T-helper 2 cell treated with Interferon-gamma antibody and Interleukin-4, amounts not matched to agents 5 μg/mL and 100 μg/mL, for 36 hours (primary cell): ENCODE results near the gene TOR1AIP2.
A peak's percentile ranks its signal among the peaks of the same experiment; 100 is the strongest.

Source experiments
- DNase-seq: peaks from one replicate; pipeline ENCODE4 v3.0.0; 2021; ENCODE audit warnings: low spot score
- H3K27ac Mint-ChIP-seq: one replicate; pipeline ENCODE4 v1.8.0; 2021; ENCODE audit warnings: mild to moderate bottlenecking, mixed read lengths
- H3K27me3 Mint-ChIP-seq: one replicate; pipeline ENCODE4 v1.8.0; 2021; ENCODE audit warnings: low read depth, mixed read lengths
- H3K36me3 Mint-ChIP-seq: one replicate; pipeline ENCODE4 v1.8.0; 2021; ENCODE audit warnings: low read depth, mixed read lengths
- H3K4me1 Mint-ChIP-seq: one replicate; pipeline ENCODE4 v1.8.0; 2021; ENCODE audit warnings: low read depth, mixed read lengths
- H3K4me3 Mint-ChIP-seq: one replicate; pipeline ENCODE4 v1.8.0; 2022; ENCODE audit warnings: mild to moderate bottlenecking, moderate library complexity, mixed read lengths
- H3K9me3 Mint-ChIP-seq: one replicate; pipeline ENCODE4 v1.8.0; 2021; ENCODE audit warnings: mixed read lengths

Gene TOR1AIP2

DNA sequence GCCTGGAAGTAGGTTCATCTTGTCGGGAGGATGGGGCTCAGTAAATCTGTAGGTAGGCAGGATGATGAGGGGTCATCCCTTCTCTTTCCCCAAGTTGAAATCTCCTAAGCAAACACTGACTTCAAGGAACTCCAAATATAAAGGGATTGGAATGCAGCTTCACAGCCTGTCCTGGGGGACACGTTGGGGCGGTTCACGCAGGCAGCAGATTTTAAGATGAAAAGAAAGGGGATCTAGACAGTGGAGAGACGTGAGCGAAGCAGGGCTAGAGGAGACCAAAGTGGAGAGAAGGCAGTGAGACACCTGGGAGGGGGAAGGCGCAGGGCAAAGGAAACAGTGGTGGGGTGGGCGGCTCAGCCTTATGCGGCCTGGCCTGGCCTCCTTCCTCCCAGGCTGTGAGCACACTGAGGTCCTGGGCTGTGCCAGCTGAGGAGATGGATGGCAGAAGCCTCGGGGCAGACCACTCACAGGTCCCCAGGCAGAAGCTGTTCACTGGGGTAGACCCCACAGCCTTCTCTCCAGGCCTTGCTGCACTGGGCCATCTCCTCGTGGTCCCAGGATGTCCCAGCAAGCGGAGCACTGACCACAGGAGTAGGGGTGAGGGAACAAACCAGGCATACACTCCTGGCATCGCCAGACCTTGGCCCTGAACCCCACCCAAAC lies 51.7 kb downstream of the TOR1AIP2 start:
- Mint-ChIP-seq H3K27me3 (no peaks in the 10 kb centered on the region), H3K4me1 (peaks cover 5% of the 10 kb centered on the region), H3K4me3 (no peak overlapping the region), H3K27ac (no peak overlapping the region), H3K9me3 (no peaks in the 10 kb centered on the region), H3K36me3 (no peaks in the 10 kb centered on the region)
- DNase-seq = no peak

DNA sequence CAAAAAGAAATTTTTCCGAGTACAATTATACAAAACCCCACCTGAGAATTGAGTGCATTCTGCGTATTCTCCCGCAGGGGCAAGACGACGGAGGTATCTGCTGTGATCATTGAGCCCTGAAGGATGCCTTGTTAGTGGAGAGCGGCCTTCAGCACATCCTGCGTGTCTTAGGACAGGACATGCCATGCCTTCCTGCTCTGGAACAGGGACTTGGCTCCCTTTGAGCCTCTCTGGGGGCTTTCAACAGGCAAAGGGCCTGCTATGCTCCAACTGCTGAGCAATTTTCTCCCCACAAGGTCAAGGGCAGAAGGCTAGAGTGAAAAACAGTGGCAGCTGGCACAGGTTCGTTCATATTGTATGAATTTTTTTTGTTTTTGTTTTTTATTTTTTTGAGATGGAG lies 52.4 kb downstream of the TOR1AIP2 start:
- H3K9me3 Mint-ChIP-seq = no peaks in the 10 kb centered on the region
- no peaks in the 10 kb centered on the region for H3K36me3 Mint-ChIP-seq

DNA sequence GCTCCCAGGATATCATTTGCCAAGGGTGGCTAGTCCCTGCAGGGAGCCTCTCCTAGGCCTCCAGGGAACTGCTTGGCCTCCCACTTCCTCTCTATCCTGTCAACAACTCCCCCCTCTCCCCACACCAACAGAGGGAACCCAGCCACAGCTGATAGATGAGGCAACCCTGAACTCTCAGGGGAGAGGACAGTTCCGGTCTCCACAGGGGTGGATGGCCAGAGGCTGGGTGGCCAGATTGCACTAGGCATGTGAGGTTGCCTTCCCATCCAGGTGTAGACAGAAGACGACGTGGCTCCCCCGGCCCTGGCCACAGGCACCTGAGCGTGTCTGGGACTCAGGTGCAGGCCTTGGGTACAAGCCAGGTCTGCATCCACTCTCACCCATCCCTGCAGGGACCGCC lies 53.3 kb downstream of the TOR1AIP2 start:
- no peak overlapping the region for H3K27ac Mint-ChIP-seq

More for the DNA sequence above, 52.4 kb downstream of the TOR1AIP2 start:
- H3K4me3 Mint-ChIP-seq = no peak overlapping the region
- no peak for DNase-seq
- H3K27me3 Mint-ChIP-seq = no peaks in the 10 kb centered on the region
- H3K27ac Mint-ChIP-seq = no peak overlapping the region
- H3K4me1 Mint-ChIP-seq = no peaks in the 10 kb centered on the region

DNA sequence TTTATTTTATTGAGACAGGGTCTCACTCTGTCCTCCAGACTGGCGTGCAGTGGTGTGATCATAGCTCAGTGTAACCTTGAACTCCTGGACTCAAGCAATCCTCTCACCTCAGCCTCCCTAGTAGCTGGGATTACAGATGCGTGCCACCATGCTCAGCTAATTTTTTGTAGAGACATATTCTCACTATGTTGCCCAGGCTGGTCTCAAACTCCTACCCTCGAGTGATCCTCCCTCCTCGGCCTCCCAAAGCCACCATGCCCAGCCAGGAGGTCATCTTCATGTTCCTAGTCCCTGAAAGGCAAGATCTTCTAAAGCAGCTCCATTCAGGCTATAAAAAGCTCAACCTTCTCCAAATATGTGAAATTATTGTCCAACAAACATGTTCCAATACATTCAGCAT lies 53.9 kb downstream of the TOR1AIP2 start:
- Mint-ChIP-seq H3K27ac (no peak overlapping the region), H3K4me1 (no peaks in the 10 kb centered on the region), H3K4me3 (no peak overlapping the region), H3K36me3 (no peaks in the 10 kb centered on the region), H3K9me3 (no peaks in the 10 kb centered on the region), H3K27me3 (no peaks in the 10 kb centered on the region)
- no peak for DNase-seq

More for the DNA sequence above, 53.3 kb downstream of the TOR1AIP2 start:
- no peaks in the 10 kb centered on the region for H3K9me3 Mint-ChIP-seq
- H3K4me3 Mint-ChIP-seq = no peak overlapping the region
- H3K4me1 Mint-ChIP-seq = no peaks in the 10 kb centered on the region
- no peak for DNase-seq
- H3K36me3 Mint-ChIP-seq = no peaks in the 10 kb centered on the region
- H3K27me3 Mint-ChIP-seq = no peaks in the 10 kb centered on the region

DNA sequence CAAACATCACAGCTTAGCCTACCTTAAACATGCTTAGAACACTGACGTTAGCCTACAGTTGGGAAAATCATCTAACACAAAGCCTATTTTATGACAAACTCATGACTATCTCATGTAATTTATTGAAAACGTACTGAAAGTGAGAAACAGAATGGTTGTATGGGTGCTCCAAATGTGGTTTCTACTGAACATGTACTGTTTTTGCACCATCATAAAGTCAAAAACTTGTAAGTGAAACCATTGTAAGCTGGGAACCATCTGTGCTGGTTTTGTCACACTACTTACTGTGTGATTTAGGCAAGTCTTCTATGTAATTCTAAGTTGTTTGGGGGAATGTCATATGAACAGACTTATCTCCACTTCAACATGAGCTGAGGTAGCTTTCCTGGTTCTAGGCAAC lies 55.5 kb downstream of the TOR1AIP2 start:
- Mint-ChIP-seq H3K27ac (no peak overlapping the region), H3K4me1 (no peaks in the 10 kb centered on the region), H3K36me3 (no peaks in the 10 kb centered on the region), H3K9me3 (no peaks in the 10 kb centered on the region), H3K4me3 (no peak overlapping the region), H3K27me3 (no peaks in the 10 kb centered on the region)
- no peak for DNase-seq

DNA sequence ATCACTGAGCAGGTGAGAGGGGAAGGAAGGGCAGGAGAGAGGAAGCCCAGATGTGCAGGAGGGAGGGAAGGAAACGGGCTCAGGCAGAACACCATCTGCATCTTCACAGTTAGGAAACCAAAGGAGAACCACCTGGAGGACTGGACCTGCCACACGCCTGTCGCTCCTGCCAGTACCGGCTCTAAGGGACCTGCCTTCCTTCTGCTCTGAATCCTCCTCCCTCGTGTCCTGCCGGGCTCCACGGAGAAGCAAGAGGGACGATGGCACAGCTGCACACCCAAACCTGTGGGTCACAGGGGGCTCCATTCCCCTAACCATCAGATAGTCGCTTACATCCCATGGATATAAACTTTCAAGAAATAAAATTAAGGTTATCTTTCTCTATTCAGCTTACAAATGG lies 56.1 kb downstream of the TOR1AIP2 start:
- no peak overlapping the region for H3K4me3 Mint-ChIP-seq
- no peaks in the 10 kb centered on the region for H3K4me1 Mint-ChIP-seq
- no peaks in the 10 kb centered on the region for H3K9me3 Mint-ChIP-seq
- H3K27me3 Mint-ChIP-seq = no peaks in the 10 kb centered on the region
- no peak overlapping the region for H3K27ac Mint-ChIP-seq
- H3K36me3 Mint-ChIP-seq = no peaks in the 10 kb centered on the region
- no peak for DNase-seq

DNA sequence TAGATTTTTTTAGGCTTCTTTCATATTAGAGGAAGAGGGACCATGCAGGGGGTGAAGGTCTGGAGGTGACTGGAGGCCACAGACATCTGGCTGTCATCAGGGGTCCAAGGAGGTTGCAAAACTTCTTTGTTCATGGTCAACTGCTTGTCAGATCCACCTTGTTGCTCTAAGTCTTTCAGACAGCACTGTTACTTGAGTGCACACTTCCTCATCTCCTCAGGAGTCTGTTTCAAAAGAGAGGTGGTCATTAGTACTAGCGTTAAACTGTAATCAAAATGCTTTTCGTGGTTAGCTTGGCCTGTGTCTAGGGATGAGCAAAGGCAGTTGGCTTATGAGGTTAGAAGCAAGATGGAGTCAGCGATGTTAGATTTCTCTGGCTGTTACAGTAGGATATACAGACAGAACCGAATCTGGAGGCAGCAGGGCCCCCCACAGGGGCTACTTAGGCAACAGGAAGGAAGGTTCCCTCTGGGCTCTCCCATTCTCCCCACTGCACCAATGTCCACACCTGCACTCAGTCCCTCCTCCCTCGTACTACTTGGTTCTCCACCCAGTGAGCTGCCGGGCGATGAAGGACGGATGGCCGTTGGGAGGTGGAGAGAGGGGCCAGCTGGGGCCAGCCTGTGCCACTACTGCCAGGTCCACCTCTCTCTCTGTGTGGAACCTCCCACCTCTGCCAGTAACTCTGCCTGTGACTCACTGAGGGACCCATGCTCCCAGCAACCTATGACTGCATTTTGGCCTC lies 57.2 kb downstream of the TOR1AIP2 start:
- Mint-ChIP-seq H3K27ac (no peak overlapping the region), H3K4me3 (no peak overlapping the region), H3K36me3 (no peaks in the 10 kb centered on the region), H3K9me3 (no peaks in the 10 kb centered on the region), H3K27me3 (peaks cover 10% of the 10 kb centered on the region), H3K4me1 (peaks cover 4% of the 10 kb centered on the region)
- DNase-seq = no peak

DNA sequence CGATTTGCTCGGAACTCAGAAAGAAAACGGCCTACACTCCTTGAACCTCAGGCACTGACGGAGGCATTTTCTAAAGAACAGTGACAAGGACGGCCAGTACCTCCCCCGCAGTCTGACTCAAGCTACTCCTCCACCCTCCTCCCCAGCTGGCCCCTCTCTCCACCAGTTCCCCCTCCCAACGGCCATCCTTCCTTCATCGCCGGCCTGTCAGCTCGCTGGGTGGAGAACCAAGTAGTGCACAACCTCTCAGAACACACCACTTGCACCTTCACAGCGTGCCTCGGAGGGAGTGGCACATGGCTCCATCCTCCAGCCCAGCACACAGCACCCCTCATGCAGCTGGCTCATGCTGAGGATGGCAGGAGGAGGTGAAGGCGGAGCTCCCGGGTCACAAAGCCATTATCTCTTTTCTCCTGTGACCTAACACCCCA lies 58.8 kb downstream of the TOR1AIP2 start:
- no peak for DNase-seq
- Mint-ChIP-seq H3K9me3 (no peaks in the 10 kb centered on the region), H3K4me3 (no peak overlapping the region), H3K4me1 (peaks cover 12% of the 10 kb centered on the region), H3K36me3 (no peaks in the 10 kb centered on the region), H3K27me3 (peaks cover 15% of the 10 kb centered on the region), H3K27ac (no peak overlapping the region)

DNA sequence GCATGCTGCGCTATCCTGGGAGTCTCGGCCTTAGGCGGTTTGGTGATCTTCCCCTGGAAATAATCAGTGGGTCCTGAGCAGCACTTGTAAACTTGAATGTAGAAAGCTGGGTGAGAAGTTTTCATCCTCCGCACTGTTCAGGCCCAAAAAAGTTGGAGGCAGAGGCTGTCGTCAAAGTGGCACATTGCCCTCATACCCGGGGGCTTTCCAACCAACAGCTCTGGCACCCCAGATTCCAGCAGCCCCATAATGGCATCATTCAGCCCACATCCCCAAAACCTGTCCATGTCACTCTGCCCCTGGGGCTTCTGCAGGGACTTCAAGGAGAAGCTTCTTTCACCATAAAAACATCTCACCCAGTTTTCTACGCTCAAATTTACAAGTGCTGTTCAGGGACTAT lies 59.3 kb downstream of the TOR1AIP2 start:
- no peak for DNase-seq
- no peak overlapping the region for H3K27ac Mint-ChIP-seq
- no peak overlapping the region for H3K4me3 Mint-ChIP-seq
- H3K9me3 Mint-ChIP-seq = no peaks in the 10 kb centered on the region
- no peaks in the 10 kb centered on the region for H3K36me3 Mint-ChIP-seq
- peaks cover 15% of the 10 kb centered on the region for H3K27me3 Mint-ChIP-seq
- peaks cover 12% of the 10 kb centered on the region for H3K4me1 Mint-ChIP-seq

DNA sequence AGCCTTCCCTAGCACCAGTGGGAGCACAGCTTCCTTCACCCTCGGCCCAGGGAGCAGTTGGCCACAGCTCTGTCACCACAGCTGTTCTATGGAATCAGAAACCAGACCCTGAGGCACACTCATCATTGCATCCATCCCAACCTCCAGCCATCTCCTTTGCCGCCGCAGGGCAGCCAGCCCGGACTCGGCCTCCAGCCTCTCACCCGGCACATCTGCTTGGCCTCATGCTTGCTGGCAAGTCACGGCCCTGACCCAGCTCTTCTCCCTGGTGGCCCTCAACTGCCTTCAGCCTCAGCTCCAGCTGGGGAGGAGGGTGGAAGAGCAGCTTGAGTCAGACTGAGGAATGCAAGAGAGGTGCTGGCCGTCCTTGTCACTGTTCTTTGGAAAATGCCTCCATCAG lies 59.8 kb downstream of the TOR1AIP2 start:
- Mint-ChIP-seq H3K9me3 (no peaks in the 10 kb centered on the region), H3K27me3 (peaks cover 15% of the 10 kb centered on the region), H3K27ac (no peak overlapping the region), H3K4me1 (peaks cover 12% of the 10 kb centered on the region), H3K36me3 (no peaks in the 10 kb centered on the region), H3K4me3 (no peak overlapping the region)
- DNase-seq = no peak

DNA sequence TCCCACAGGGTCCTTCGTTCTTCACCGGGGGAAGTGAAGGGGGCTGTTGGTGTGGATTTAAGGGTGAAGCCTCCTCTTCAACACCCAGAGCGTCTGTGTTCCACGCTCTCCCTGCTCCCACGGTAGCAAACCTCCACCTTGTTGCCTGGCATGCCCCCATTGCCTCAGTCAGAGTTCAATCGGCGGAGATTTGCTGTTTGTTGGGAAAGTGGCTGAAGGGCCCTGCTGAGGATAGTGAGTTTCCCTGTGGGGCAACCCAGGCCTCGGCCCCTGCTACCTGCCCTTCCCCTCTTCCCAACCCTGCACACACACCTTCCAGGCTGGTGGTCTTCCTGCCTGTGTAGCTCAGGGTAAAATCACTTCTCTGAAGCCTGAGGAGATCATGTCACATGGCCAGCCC lies 60.5 kb downstream of the TOR1AIP2 start:
- DNase-seq = no peak
- Mint-ChIP-seq H3K4me3 (no peak overlapping the region), H3K4me1 (peaks cover 12% of the 10 kb centered on the region), H3K27me3 (peaks cover 15% of the 10 kb centered on the region), H3K36me3 (no peaks in the 10 kb centered on the region), H3K27ac (no peak overlapping the region), H3K9me3 (no peaks in the 10 kb centered on the region)

DNA sequence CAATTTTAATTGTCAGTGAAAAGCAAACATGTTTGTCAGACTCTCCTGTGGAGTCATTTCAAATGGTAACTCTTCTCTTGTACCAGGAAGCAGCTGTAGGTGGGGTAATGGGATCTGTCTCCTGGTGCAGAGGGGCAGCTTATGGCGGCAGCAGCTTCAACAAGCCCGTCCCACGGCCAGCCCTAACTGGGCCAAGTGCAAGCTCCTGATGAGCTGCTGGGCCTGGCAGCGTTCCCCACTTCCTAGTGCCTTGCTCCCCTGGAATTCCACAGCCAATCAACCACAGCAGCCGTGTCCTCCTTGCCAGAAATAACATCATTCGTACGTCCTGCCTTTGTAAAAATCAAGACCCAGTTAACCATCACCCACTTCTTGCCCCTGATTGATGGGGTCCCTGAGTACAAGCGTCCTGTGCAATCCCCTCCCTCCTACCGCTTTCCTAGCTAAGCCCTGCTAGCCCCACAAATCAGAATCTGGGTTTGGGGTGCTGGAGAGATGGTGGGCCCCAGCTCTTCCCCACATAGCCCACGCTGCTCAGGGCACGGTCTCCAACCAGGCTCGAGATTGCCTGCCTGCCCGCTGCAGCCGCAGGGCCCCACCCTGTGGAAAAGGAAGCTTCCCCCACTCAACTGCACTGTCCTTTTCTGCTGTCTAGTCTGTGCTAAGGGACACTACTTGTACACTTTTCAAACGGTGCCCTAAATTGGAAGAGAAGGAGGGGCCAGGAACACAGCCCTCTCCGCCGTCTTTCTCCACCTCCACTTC lies 61.2 kb downstream of the TOR1AIP2 start:
- peaks cover 12% of the 10 kb centered on the region for H3K4me1 Mint-ChIP-seq

DNA sequence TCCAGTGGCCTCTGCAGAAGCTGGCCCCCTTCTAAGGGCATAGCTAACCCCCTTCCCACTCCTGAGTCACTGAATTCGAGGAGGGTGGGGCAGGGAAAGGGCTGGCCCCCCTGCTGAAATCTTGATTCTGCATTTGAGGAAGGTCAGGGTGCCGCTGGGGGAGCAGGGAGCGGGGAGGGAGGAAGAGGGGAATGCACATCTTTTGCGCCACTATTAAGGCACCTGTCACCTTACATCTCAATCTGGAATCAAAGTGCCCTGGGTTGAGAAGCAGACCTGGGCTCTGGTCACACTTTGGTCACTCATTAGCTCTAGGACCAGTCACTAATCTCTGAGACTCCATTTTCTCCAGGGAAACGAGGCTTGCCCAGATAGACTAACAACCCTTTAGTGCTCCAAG lies 62.0 kb downstream of the TOR1AIP2 start:
- Mint-ChIP-seq H3K9me3 (no peaks in the 10 kb centered on the region), H3K36me3 (no peaks in the 10 kb centered on the region), H3K27ac (no peak overlapping the region), H3K27me3 (peaks cover 19% of the 10 kb centered on the region), H3K4me3 (peak overlapping the region; percentile 94), H3K4me1 (peaks cover 12% of the 10 kb centered on the region)
- DNase-seq = no peak

More for the DNA sequence above, 61.2 kb downstream of the TOR1AIP2 start:
- no peaks in the 10 kb centered on the region for H3K9me3 Mint-ChIP-seq
- peaks cover 15% of the 10 kb centered on the region for H3K27me3 Mint-ChIP-seq
- no peak overlapping the region for H3K27ac Mint-ChIP-seq
- no peak for DNase-seq
- H3K4me3 Mint-ChIP-seq = peak overlapping the region; percentile 94
- H3K36me3 Mint-ChIP-seq = no peaks in the 10 kb centered on the region

DNA sequence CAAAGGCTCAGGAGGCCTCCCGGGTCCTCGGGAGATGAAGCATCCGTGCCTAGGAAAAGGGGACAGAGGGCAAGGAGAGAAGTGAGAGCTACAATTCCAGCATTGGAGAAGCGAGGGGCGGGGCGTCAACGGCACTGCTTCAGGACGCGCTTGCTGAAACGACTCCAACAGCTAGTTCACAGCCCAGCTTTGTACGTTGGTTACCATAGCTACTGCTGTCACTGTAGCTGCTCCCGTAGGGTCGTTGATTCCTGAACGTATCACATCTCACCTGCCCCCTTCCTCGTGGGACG lies 63.1 kb downstream of the TOR1AIP2 start:
- Mint-ChIP-seq H3K27me3 (peaks cover 19% of the 10 kb centered on the region), H3K27ac (no peak overlapping the region), H3K4me1 (peaks cover 12% of the 10 kb centered on the region)

More for the DNA sequence above, 63.1 kb downstream of the TOR1AIP2 start:
- Mint-ChIP-seq H3K36me3 (no peaks in the 10 kb centered on the region), H3K4me3 (peak overlapping the region; percentile 94), H3K9me3 (no peaks in the 10 kb centered on the region)
- DNase-seq = no peak
